ENCODE measurements around the gene SOBP.
A peak's percentile ranks its signal among the peaks of the same experiment; 100 is the strongest.
"Not testable (repeated sequence)": the region's sequence is repeated elsewhere in the genome, so short reads cannot be mapped to it uniquely, and the experiment has no call there.

SOBP gene, protein sequence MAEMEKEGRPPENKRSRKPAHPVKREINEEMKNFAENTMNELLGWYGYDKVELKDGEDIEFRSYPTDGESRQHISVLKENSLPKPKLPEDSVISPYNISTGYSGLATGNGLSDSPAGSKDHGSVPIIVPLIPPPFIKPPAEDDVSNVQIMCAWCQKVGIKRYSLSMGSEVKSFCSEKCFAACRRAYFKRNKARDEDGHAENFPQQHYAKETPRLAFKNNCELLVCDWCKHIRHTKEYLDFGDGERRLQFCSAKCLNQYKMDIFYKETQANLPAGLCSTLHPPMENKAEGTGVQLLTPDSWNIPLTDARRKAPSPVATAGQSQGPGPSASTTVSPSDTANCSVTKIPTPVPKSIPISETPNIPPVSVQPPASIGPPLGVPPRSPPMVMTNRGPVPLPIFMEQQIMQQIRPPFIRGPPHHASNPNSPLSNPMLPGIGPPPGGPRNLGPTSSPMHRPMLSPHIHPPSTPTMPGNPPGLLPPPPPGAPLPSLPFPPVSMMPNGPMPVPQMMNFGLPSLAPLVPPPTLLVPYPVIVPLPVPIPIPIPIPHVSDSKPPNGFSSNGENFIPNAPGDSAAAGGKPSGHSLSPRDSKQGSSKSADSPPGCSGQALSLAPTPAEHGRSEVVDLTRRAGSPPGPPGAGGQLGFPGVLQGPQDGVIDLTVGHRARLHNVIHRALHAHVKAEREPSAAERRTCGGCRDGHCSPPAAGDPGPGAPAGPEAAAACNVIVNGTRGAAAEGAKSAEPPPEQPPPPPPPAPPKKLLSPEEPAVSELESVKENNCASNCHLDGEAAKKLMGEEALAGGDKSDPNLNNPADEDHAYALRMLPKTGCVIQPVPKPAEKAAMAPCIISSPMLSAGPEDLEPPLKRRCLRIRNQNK

DNA sequence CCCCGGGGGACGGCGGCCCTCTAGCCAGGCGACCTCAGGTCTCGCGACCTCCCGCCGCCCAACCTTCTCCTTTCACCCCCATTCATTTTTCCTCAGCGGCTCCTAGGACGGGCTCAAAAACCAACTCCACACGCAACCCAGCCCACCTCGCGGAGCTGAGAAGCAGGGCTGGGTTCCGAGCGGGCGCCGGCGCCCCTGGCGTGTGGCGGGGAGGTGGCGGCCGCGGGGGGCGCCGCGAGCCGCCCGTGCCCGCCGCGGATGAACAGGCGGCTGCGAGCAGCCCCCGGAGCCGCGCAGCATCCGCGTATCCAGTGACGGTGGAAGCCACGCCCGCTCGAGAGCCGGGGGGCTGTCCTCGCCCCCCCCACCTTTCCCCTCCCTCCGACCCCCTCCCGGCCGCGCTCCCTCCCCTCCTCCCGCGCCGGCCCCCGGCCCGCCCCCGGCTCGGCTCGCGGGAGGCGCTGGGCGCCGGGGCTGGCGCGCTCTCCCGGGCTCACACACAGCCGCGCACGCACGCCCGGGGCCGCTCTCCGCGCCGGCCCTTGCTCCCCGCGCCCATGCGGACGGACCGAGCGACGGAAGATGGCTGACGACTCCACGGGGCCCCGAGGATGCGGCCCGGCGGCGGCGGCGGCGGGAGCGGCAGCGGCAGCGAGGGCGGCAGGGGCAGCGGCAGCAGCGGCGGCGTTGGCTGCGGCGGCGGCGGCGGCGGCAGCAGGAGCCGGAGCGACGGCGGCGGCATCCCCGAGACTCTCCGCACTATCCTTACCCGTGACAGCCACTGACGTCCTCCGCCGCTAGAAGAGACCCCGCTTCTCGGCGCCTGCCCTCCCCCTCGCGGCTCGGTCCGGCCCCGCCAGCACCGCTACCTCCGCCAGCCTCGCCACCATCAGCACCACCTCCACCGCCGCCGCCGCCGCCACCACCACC lies at the start of gene SOBP:
Gene SOBP (plus strand): TSS at position 482 of the 930 bp plus-strand sequence. CDS start 500 bp downstream, outside the sequence.
- peak; percentile 56 for DNase-seq
- ATAC-seq: peak; percentile 57

DNA sequence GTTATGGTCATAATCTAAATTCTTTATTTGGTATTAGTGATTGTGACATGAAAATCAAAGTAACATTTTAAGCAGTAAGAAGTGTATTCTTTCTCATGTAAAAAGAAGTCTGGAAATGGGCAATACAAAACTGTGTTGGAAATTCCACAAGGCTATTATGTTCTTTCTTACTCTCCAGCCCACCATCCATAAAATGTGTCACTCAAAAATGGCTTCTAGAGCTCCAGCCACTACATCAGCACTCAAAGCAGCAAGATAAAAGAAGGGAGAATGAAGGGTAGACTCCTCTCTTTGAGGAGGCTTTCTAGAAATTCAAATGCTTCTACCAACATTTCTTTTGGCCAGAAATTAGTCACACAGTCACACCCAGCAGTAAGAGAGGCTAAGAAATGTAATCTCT lies 49.0 kb upstream of the SOBP start:
- DNase-seq: no peak
- ATAC-seq: no peak

DNA sequence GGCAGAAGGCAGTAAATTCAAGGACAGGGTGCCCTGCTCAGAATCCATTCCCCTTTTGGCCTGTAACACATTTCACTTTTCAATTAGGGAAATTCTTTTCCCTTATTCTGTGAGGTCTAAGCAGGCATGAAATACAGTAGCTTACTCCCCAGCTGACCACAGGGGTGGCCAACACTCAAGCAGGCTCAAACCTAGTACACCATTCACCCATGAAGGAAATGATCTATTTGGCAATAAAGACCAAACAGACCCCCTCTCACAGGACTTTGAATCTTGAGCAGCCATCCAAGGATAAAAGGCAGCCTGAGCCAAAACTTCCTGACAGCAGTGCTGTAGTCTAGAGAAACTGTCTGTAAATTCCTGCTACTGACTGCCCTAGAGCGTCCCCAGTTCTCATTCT lies 48.2 kb upstream of the SOBP start:
- DNase-seq (no peak), ATAC-seq (no peak)

DNA sequence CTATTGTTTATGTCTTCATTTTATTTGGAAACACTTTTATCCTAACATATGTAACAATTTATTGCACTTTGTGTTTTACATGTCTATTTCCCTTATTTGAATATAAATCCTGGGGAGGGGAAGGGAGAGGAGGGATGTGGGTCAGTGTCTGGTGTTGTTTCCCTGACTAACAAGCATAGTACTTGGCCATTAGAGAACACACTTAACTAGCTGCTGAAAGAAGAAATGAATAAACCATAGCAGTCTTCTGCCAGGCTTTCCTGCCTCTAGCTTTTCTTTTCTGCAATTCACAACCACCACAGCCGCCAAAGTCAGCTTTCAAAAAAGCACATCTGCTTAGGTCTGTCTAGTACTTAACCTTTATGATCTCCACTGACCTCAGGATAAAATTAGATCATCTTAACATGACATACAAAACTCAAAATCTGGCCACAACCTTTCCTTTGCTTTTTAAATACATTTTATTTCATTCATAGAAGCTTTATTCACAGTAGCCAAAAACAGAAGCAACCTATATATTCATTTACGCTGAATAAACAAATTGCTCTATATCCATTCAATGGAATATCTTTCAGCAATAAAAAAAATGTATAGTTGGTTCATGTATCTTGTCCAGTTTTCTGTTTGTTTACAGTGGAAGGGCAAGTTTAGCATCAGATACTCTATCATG lies 46.8 kb upstream of the SOBP start:
- ATAC-seq (no peak), DNase-seq (no peak)

DNA sequence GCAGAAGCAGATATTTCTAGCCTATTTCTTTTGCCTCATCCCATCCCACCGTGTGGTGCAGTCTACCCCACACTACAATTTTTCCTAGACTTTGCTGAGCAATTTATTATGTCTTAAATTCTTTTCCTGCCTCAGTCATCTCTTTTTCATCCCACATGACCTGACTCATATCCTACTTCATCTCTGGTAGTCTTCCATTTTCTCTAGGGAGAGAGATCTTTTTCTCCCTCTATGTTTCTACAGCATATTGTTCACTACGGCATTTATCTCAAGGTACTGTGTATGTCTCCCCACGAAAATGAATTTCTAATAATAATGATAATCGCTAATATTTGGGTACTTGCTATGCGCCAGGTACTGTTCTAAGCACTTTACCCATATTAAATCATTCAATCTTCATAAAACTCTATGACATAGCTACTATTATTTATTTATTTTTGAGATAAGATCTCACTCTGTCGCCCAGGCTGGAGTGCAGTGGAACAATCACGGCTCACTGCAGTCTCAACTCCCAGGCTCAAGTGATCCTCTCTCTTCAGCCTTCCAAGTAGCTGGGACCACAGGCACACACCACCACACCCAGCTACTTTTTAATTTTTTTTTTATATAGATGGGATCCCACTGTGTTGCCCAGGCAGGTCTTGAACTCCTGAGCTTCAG lies 46.2 kb upstream of the SOBP start:
- ATAC-seq: no peak
- DNase-seq: no peak

DNA sequence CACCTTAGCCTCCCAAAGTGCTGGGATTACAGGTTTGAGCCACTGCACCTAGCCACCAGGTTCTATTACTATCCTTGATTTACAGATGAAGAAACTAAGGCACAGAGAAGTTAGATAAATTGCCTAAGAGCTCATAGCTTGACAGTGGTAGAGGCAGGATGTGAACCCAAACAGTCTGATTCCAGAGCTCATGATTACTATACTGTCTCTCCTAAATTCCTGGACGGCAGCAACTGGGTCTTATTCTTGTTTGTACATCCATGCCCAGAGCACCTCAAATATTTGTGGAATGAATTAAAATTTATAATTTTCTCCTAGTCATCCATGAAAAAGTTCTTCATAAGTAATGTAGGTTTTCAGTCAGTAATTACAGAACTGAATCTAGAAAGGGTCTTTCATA lies 45.6 kb upstream of the SOBP start:
- no peak for DNase-seq
- ATAC-seq: no peak

DNA sequence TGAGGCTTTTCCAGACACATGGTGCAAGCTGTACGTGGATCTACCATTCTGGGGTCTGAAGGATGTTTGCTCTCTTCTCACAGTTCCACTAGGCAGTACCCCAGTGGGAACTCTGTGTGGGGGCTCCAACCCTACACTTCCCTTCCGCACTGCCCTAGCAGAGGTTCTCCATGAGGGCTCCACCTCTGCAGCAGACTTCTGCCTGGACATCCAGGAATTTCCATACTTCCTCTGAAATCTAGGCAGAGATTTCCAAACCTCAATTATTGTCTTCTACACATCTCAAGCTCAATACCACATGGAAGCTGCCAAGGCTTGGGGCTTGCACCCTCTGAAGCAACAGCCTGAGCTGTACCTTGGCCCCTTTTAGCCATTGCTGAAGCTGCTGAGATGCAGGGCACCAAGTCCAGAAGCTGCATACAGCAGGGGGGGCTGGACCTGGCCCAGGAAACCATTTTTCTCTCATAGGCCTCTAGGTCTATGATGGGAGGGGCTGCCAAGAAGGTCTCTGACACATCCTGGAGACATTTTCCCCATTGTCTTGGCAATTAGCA lies 42.2 kb upstream of the SOBP start:
- DNase-seq (no peak), ATAC-seq (no peak)

DNA sequence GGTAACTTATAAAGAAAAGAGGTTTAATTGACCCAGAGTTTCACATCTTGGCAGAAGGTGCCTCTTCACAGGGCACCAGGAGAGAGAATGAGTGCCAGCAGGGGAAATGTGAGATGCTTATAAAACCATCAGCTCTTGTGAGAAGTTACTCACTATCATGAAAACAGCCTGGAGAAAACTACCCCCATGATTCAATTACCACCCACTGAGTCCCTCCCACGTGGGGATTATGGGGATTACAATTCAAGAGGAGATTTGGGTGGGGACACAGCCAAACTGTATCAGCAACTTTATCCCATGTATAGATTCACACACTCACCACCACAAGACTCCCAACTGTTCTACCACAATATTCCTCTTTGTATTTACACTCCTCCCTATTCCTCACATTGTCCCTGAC lies 41.1 kb upstream of the SOBP start:
- no peak for ATAC-seq
- DNase-seq: no peak

DNA sequence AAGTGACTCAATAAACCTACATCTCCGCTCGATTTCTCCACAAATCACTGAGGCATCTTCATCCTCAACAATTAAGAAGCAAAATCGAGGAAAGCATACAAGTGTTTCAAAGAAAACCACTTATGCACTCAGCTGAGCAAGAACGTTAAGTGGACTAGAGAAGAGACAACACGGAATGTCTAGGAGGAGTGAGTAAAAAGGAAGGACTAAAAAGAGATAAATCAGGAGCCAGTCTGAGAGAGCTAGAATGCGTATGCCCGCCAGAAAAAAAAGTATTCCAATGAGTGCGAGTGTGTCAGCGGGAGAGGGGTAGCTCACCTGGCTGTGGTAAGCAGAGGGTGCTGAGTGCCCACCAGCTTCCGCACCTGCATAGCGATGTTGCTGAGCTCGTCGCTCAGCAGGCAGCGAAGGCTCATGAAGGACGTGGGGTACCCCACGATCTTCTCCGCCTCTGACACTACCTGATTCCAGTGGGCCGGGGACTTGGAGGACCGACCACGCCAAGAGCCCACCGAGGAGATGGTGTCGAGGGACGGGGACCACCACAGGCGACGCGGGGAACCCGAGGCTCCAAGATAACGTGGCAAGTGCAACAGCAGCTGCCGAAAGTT lies 31.1 kb upstream of the SOBP start:
- ATAC-seq (peak; percentile 19), DNase-seq (peak; percentile 38)

DNA sequence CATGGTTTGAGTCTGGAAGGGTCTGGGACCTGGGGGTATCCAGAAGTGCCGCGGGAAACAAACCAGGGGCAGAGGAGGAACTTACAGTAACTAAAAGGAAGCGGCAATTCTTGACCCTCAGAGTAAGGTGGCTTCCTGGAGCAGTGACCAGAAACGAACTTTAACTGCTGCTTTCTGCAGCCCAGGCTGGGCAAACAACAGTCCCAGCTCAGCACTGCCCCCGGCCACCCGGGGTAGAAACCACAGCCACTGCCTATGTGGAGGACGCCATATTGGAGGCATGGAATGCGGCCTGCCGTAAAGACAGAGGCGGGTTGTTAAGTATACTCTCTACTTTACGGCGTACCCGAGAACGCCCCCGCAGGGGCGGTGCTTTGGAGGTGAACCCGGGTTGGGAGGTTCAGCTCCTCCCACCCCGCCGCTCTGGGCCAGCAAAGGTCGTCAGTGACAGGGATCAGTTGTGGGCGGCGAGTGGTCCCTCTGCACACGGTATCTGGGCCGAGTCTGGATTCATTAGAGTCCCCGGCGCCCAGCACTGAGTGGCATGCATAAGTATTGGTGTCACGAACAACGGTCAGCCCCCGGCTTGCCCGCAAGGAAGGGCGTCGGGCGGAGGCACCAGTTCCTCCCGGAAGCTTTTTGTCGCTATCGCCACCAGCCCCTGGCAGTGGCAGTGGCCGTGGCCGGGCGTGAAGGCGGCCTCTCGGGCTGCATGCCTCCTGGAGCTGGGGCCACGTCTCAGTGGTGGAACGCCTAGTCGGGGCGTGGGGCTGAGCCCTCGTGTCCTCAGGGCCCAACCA lies 30.4 kb upstream of the SOBP start, which contains the start of gene PDSS2:
Gene PDSS2 (minus strand): TSS at position 282 of the 800 bp plus-strand sequence. CDS start 279 bp downstream, at position 3.
- ATAC-seq (peak; percentile 94), DNase-seq (peak; percentile 98)

DNA sequence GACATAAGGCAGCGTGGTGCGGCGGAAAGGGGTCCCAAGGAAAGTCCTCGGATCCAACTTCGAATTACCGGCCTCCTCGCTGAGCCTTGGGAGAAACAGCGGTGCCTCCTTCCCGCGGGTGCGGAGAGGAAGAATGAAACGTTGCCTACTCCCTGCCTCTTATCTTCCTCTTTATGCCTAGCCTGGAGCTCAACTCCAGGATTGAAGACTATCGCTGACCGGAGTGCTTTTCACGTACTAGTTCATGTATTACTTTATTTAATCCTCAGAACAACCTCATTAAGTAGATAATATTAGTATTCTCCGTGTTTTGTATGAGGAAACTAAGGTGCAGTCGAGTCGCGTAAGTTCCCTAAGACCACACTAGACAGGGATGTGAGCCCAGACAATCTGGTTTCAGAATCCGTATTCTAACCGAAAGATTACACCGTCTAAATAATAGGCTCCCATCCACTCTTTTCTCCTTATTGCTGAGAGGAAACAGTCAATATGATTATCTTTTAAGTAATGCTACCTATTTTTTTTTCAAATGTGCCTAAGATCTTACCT lies 29.8 kb upstream of the SOBP start:
- no peak for DNase-seq
- no peak for ATAC-seq

DNA sequence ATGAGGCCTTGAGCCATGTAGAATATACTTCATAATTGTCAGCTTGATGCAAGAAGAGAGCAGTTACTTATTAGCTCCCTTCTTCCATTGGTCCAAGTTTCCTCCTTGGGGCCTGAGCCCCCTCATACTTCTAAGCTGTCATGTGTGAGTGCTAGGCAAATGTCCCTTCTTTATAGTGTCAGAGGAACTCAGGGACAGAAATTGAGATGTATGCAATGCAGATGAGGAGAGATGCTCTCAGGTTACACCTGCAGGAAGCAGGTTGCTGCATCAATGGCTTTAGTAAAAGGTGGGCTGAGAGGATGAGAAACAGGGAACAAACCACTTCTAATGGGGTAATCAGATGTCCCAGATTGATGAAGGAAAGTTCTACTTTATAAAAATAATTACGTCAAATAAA lies 23.9 kb upstream of the SOBP start:
- ATAC-seq (no peak), DNase-seq (no peak)

DNA sequence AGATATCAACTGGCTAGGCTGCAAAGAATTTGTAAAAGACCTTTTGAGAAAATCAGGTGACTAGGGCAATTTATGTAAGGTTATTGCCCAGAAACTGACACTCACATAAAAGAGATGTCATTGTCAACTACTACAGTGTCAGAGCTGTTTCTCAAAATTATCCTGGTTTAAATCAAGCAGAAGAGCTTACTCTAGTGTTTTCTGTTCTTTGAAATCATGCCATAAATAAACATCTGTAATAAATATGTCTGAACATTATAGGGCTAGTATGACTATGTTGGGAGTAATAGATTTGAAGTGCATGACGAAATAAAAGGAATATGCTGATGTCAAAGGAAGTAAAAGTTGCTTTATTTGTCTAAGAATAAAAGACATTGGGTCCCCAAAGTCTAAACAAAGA lies 19.6 kb upstream of the SOBP start:
- ATAC-seq: no peak
- DNase-seq: no peak

DNA sequence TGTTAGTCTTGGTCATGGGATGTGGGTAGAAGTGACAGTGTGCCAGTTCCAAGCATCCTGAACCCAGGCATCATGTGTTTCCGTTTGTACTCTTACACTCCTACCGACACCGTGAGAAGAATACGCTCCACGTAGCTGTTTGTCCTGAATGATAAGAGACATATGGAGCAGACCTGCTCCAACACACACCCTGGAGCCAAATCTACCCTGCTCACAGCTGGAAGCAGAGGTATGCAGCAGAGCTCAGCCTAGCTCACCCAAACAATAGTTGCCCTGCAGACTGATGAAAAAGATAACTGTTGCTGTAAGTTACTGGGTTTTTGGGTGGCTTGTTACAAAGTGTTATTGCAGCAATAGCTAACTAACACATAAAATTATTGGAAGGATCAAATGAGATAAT lies 16.3 kb upstream of the SOBP start:
- DNase-seq (no peak), ATAC-seq (no peak)

DNA sequence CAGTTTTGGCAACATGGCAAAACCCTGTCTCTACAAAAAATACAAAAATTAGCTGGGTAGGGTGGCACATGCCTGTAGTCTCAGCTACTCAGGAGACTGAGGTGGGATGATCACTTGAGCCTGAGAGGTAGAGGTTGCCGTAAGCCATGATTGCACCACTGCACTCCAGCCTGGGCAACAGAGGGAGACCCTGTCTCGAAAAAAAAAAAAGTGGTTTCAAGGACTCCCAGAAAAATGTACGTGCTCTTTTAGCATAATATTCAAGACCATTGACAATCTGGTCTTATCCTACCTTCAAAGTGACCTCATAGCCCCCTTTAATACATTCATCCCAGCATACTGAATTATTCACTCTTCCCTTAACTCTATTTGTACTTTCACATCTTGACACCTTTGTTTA lies 14.6 kb upstream of the SOBP start:
- DNase-seq, ATAC-seq: not testable (repeated sequence)

DNA sequence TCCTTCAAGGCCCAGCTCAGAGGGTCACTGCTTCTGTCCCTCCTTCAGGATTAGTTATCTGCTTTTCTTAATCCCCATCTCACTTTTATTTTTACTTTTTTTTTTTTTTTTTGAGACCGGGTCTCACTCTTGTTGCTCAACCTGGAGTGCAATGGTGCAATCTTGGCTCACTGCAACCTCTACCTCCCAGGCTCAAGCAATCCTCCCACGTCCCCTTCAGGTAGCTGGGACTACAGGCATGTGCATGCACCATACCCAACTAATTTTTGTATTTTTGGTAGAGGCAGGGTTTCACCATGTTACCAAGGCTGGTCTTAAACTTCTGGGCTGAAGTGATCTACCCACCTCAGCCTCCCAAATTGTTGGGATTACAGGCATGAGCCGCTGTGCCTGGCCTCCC lies 14.1 kb upstream of the SOBP start:
- DNase-seq, ATAC-seq: not testable (repeated sequence)

DNA sequence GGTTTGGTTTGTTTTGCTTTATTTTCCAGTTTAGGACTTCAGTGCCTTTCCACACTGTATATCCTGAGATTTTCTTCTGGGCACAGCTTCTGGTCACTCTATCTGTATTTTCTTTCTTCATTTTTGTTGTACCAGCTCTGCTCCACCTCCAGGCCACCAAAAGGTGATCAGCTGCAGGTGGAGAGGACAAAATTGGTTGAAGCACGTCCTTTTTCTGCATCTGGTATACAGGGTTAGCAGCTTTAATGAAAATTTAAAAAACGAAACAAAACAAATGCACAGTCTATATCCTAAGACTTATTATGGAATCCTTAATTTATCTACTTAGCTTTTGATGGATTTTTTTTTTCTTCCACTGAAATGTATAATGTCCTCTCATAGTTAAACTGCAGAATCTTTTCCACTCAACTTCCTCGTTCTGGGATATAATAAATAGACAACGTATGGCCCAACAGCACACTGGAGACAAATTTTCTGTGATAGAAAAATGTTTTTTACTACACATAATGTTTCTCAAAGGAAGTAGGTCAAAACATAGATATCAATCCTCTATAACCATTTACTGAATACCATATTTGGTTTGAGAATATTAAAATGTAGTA lies 10.7 kb upstream of the SOBP start:
- DNase-seq: no peak
- no peak for ATAC-seq

DNA sequence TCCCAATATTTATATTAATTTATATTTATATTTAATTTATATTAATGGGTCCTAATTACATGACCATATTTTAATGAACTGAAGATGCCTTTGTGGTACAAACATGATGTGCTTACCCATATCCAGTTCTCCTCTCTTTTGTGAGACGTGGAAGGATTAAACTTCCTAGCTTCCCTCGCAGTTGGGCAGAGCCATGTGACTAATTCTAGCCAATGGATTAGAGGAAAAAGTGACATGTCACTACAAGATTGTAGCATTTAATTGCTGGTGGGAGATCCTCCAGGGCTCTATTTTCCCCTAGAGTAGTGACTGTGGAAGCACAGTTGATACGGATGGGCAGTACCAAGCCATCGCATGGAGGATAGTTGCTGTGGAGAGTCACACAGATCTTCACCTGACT lies 4.8 kb upstream of the SOBP start:
- DNase-seq (no peak), ATAC-seq (no peak)

Measured in stimulated activated naive CD8-positive, alpha-beta T cell treated with anti-CD3 and anti-CD28 coated beads, Interleukin-15, Interleukin-2, amounts not matched to agents 100 U/mL and 50 U/mL, for 24 hours (primary cell).